ENCODE results near the gene TNNC1. TPM values are rescaled to one million over a fixed set of nuclear protein-coding genes. Genes with fewer than 3 reads are reported as not detected.

The TNNC1 gene
- total and polyA plus RNA-seq, 2 donors (not counting 1 experiment from before 2014, with no cell fraction given) = 1.1 to 5.4 TPM

- H3K27ac Mint-ChIP-seq = peak overlapping the region; percentile 94
- Histone ChIP-seq H3K27me3 (replicated peaks in 1 of 4; ENCODE audit: control extremely low read depth in 1 of 4, control insufficient read depth in 3 of 4, insufficient read depth in 4 of 4, low read length in 3 of 4) (no peaks in the 10 kb centered on the region), H3K4me1 (ENCODE audit: control insufficient read depth in 2 of 2, insufficient read depth in 2 of 2, low read length in 2 of 2) (peaks cover 16 to 27% of the 10 kb centered on the region in 2 donors), H3K27ac (ENCODE audit: low read length in 2 of 2) (peak overlapping the region; percentile 79 to 92), H3K79me2 (ENCODE audit: control insufficient read depth, insufficient read depth, low read length) (peaks cover 41% of the 10 kb centered on the region), H3K4me2 (replicated peaks; ENCODE audit: low read depth, low read length, poor library complexity, severe bottlenecking) (peak overlapping the region; percentile 86), H3K36me3 (replicated peaks in 1 of 2; ENCODE audit: control extremely low read depth in 1 of 2, control insufficient read depth in 1 of 2, extremely low read depth in 1 of 2, insufficient read depth in 2 of 2, low read length in 1 of 2) (peaks cover 1 to 18% of the 10 kb centered on the region in 2 experiments), H3K9ac (ENCODE audit: low read length) (peak overlapping the region; percentile 73), H4K20me1 (ENCODE audit: control insufficient read depth, insufficient read depth, low read length, poor library complexity, severe bottlenecking) (no peaks in the 10 kb centered on the region), H3K9me3 (ENCODE audit: control extremely low read depth in 1 of 3, control insufficient read depth in 2 of 3, insufficient read depth in 1 of 3, low read length in 2 of 3) (no peaks in the 10 kb centered on the region), H2AFZ (ENCODE audit: insufficient read depth, low read depth, low read length, poor library complexity, severe bottlenecking) (peak overlapping the region; percentile 97), H3K4me3 (ENCODE audit: control extremely low read depth in 1 of 5, extremely low read depth in 1 of 5, insufficient read depth in 1 of 5, low read depth in 2 of 5, low read length in 4 of 5) (peak overlapping the region in 4 of 5 experiments; percentile 64 to 81 (median 76))
- DNase-seq = peak; percentile 37
- ChIA-PET POLR2A (no interaction called here), CTCF (interaction anchor here (5.1 kb wide), 1 partner anchor 9 kb away, joined by 23 read pairs; the partner anchor contains the start of gene SEMA3G)
- no peak for ATAC-seq (ENCODE audit: low read depth)
- intact Hi-C loops (cut with micrococcal nuclease) = loop anchor here (5.0 kb wide), 2 partner anchors 229 to 231 kb away; partner anchors contain the start of genes GNL3, PBRM1 and TLR9
- H3K4me3 Mint-ChIP-seq = peak overlapping the region; percentile 88
- no peak for TF ChIP-seq CTCF (IDR thresholded peaks at IDR 0.05)
- no peak for TF ChIP-seq EZH2 (IDR thresholded peaks at IDR 0.05; ENCODE audit: borderline replicate concordance, insufficient read depth, low read depth, low read length, poor library complexity, severe bottlenecking)
- H3K9me3 Mint-ChIP-seq (ENCODE audit: insufficient read depth) = no peaks in the 10 kb centered on the region
- 27% methylated on average over 6 of the region's 13 CpGs for WGBS (ENCODE audit: insufficient coverage)
- H3K4me1 Mint-ChIP-seq = peaks cover 38% of the 10 kb centered on the region
- no peaks in the 10 kb centered on the region for H3K27me3 Mint-ChIP-seq
Observed at GRCh38 chr3:52456169-52456799, 2.4 kb upstream of the TNNC1 start.
